Natural killer cell (primary cell): ENCODE data around the gene MAK. TPM values are rescaled to one million over a fixed set of nuclear protein-coding genes. Genes with fewer than 3 reads are reported as not detected.
A peak's percentile ranks its signal among the peaks of the same experiment; 100 is the strongest.

ENCODE experiments used
- ATAC-seq, 3 donors: fragments of 150-1000 bp in 2 of 3; fragments of 200-7000 bp in 1 of 3; cut with Tn5 transposase; 1 replicate in 1 of 3; 2 replicates in 2 of 3; pipeline ENCODE4 v1.10.0; 2021; ENCODE audit warnings: mild to moderate bottlenecking in 2 of 3, moderate library complexity in 2 of 3
- DNase-seq, 2 donors: peaks; one replicate each; pipeline versions ENCODE4 v3.0.0 to v3.0.0-alpha.2; 2013 to 2021; ENCODE audit warnings: mixed read lengths in 1 of 2
- H3K27ac ChIP-seq: one replicate; pipeline ENCODE4 v1.5.1; 2013; ENCODE audit warnings: mild to moderate bottlenecking, low read length
- H3K27me3 ChIP-seq: one replicate; pipeline ENCODE4 v1.6.1; 2013; ENCODE audit warnings: low read length; ENCODE audit not compliant: control insufficient read depth, insufficient read depth
- H3K36me3 ChIP-seq: one replicate; pipeline ENCODE4 v1.6.1; 2013; ENCODE audit warnings: low read length; ENCODE audit not compliant: control insufficient read depth, insufficient read depth
- H3K4me1 ChIP-seq: one replicate; pipeline ENCODE4 v1.6.1; 2013; ENCODE audit warnings: low read length; ENCODE audit not compliant: control insufficient read depth, insufficient read depth
- H3K4me3 ChIP-seq: one replicate; pipeline ENCODE4 v1.5.1; 2013; ENCODE audit warnings: low read length
- H3K9me3 ChIP-seq: one replicate; pipeline ENCODE4 v1.6.1; 2013; ENCODE audit warnings: low read length; ENCODE audit not compliant: control insufficient read depth, insufficient read depth
- H3K27ac Mint-ChIP-seq, 2 donors: one replicate each; pipeline ENCODE4 v1.8.0; 2022; ENCODE audit warnings: mild to moderate bottlenecking in 2 of 2, mixed read lengths in 2 of 2, moderate library complexity in 1 of 2
- H3K27me3 Mint-ChIP-seq, 2 donors: one replicate each; pipeline ENCODE4 v1.8.0; 2022; ENCODE audit warnings: low read depth in 2 of 2, mixed read lengths in 2 of 2
- H3K36me3 Mint-ChIP-seq: one replicate; pipeline ENCODE4 v1.8.0; 2022; ENCODE audit warnings: mixed read lengths
- H3K4me1 Mint-ChIP-seq, 2 donors: one replicate each; pipeline ENCODE4 v1.8.0; 2022; ENCODE audit warnings: mixed read lengths in 2 of 2
- H3K4me3 Mint-ChIP-seq: one replicate; pipeline ENCODE4 v1.8.0; 2022; ENCODE audit warnings: mild to moderate bottlenecking, moderate library complexity, mixed read lengths
- H3K9me3 Mint-ChIP-seq, 2 donors: one replicate each; pipeline ENCODE4 v1.8.0; 2022; ENCODE audit warnings: mixed read lengths in 2 of 2
- WGBS: methylation state at CpG from one replicate; pipeline ENCODE4 v1.1.7; 2013; ENCODE audit warnings: missing lambda C conversion rate; ENCODE audit not compliant: insufficient coverage; 5-methylcytosine and 5-hydroxymethylcytosine counted together
- intact Hi-C: fragments of 100-400 bp; cut with micrococcal nuclease; formaldehyde crosslinking; loops from one replicate; pipeline ENCODE4 v1.14.2; 2022
- total RNA-seq, 4 donors: library from RNA; stranded (reverse); fragments of 120-200 nt in 1 of 4; gene quantifications; one replicate each; pipeline versions ENCODE4 v1.2.3 to v1.2.4, GENCODE V29; 2013 to 2022
- TF ChIP-seq, protein P1 (sequence below): fragments of 200-600 bp; IDR thresholded peaks from one replicate; pipeline ENCODE4 v1.8.0; 2022; ENCODE audit warnings: antibody characterized with exemption

The MAK gene
- total RNA-seq, 3 donors from 2014 or later (not counting 1 experiment from before 2014, with no cell fraction given): 0.41 to 0.66 (median 0.65) TPM

DNA sequence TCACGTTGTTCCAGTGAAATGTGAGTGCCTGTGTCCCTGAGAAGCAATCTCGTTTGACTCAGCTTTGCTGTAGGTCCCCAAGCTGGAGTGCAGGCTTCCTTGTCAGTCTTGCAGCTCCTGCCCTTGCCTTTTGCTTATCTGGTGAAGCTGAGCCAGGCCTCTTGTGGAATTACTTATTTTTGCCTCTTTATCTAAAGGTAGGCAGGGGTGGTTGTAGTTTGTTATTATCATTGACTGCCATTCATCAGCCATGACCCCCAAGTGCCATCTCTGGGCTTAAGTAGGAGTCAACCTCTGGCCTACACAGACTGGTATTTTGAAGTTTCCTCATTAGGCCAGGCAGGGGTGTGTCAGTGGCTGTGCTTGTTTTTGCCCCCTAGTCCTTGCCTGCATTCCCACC, 88.6 kb downstream of the MAK start:
- Histone ChIP-seq H3K4me3 (no peak overlapping the region), H3K4me1 (peaks cover 42% of the 10 kb centered on the region), H3K27ac (no peak overlapping the region), H3K9me3 (no peaks in the 10 kb centered on the region), H3K36me3 (peaks cover 7% of the 10 kb centered on the region), H3K27me3 (no peaks in the 10 kb centered on the region)
- H3K4me1 Mint-ChIP-seq: peaks cover 57 to 59% of the 10 kb centered on the region in 2 donors
- intact Hi-C loops: no loop called here
- TF ChIP-seq, protein P1, sequence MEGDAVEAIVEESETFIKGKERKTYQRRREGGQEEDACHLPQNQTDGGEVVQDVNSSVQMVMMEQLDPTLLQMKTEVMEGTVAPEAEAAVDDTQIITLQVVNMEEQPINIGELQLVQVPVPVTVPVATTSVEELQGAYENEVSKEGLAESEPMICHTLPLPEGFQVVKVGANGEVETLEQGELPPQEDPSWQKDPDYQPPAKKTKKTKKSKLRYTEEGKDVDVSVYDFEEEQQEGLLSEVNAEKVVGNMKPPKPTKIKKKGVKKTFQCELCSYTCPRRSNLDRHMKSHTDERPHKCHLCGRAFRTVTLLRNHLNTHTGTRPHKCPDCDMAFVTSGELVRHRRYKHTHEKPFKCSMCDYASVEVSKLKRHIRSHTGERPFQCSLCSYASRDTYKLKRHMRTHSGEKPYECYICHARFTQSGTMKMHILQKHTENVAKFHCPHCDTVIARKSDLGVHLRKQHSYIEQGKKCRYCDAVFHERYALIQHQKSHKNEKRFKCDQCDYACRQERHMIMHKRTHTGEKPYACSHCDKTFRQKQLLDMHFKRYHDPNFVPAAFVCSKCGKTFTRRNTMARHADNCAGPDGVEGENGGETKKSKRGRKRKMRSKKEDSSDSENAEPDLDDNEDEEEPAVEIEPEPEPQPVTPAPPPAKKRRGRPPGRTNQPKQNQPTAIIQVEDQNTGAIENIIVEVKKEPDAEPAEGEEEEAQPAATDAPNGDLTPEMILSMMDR: no peak
- 91% methylated on average over 2 of the region's 2 CpGs for WGBS
- no peak overlapping the region for H3K27ac Mint-ChIP-seq
- peaks cover 8% of the 10 kb centered on the region for H3K36me3 Mint-ChIP-seq
- ATAC-seq (no peak), DNase-seq (no peak)
- H3K27me3 Mint-ChIP-seq: peaks cover 20 to 25% of the 10 kb centered on the region in 2 donors
- no peaks in the 10 kb centered on the region for H3K9me3 Mint-ChIP-seq
- H3K4me3 Mint-ChIP-seq: no peak overlapping the region

DNA sequence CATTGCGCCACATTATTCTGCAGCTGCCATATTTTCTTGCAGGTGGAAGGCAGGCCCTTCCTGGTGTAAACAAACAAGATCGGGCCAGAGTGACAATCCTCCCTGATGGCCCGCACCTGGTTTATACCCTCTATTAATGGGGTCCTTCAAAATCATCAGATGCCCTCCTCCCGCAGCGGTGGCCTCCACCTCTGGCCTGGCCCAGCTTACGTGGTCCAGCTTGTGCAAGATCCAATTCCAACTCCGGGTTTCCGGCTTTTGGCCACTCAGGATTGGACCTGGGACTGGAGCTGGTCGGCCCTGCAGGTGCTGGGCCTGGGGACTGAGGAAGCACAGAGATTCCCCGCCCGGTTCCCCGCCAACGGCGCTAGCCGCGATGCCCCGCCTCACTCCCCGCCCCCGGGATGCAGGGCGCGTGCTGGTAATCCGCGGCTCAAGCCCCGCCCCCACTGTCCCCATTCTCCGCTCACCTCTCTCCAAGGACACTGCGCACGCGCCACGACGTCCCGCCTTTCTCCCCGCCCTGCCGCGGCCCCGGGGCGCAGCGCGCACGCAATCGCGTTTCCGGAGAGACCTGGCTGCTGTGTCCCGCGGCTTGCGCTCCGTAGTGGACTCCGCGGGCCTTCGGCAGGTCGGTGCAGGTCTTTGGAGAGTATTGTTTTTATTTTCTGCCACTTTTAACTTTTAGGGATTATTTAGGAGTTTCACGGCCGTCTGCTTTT, 90.9 kb downstream of the MAK start, which contains the start of gene TMEM14B:
Gene TMEM14B, plus strand, starts transcription at position 555 of the 722 bp plus-strand sequence. CDS start 1,441 bp downstream, outside the sequence.
- no peaks in the 10 kb centered on the region for H3K9me3 Mint-ChIP-seq
- Histone ChIP-seq H3K9me3 (no peaks in the 10 kb centered on the region), H3K27me3 (no peaks in the 10 kb centered on the region), H3K27ac (peak within 1 kb of the TSS; percentile 69), H3K36me3 (peaks cover 3% of the 10 kb centered on the region), H3K4me3 (peak within 1 kb of the TSS; percentile 85), H3K4me1 (peaks cover 38% of the 10 kb centered on the region)
- peak within 1 kb of the TSS; percentile 87 for H3K4me3 Mint-ChIP-seq
- H3K27ac Mint-ChIP-seq: peak within 1 kb of the TSS; percentile 82 to 93
- DNase-seq (peak; percentile 98 to 100), ATAC-seq (peak; percentile 86 to 97 (median 92))
- H3K4me1 Mint-ChIP-seq: peaks cover 43 to 48% of the 10 kb centered on the region in 2 donors
- intact Hi-C loops: loop anchor here (1.0 to 2.0 kb wide), 2 partner anchors 15 to 53 kb away; partner anchors contain the start of genes C6orf52 and PAK1IP1
- TF ChIP-seq, protein P1: no peak
- H3K27me3 Mint-ChIP-seq: peaks cover 9 to 11% of the 10 kb centered on the region in 2 donors
- no peaks in the 10 kb centered on the region for H3K36me3 Mint-ChIP-seq
- 1% methylated on average over 52 of the region's 52 CpGs for WGBS

DNA sequence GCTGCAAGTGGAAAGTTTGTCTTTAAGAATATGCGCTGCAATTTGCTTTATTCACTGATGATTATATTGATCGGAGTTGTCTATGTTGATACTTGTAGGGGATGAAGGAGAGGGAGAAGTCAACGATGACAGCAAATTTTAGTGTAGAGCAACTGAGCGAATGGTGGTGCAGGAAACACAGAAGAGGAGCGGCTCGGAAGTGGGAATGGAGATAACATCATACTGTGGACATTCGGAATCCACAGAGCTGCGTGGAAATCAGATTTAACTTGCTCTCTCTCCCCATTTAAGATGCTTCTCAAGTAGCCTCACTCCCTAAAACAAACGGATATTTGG, 91.5 kb downstream of the MAK start:
- intact Hi-C loops: loop anchor here (1.0 to 2.0 kb wide), 2 partner anchors 14 to 53 kb away; partner anchors contain the start of genes C6orf52 and PAK1IP1
- no peak for DNase-seq
- no peaks in the 10 kb centered on the region for H3K9me3 Mint-ChIP-seq
- peak overlapping the region; percentile 87 for H3K4me3 Mint-ChIP-seq
- H3K27ac Mint-ChIP-seq: peak overlapping the region; percentile 82 to 93
- Histone ChIP-seq H3K4me3 (peak overlapping the region; percentile 85), H3K4me1 (peaks cover 33% of the 10 kb centered on the region), H3K27me3 (no peaks in the 10 kb centered on the region), H3K27ac (no peak overlapping the region), H3K36me3 (peaks cover 3% of the 10 kb centered on the region), H3K9me3 (no peaks in the 10 kb centered on the region)
- H3K27me3 Mint-ChIP-seq: peaks cover 9 to 11% of the 10 kb centered on the region in 2 donors
- TF ChIP-seq, protein P1: no peak
- H3K4me1 Mint-ChIP-seq: peaks cover 38 to 43% of the 10 kb centered on the region in 2 donors
- H3K36me3 Mint-ChIP-seq: no peaks in the 10 kb centered on the region
- WGBS: 38% methylated on average over 9 of the region's 9 CpGs
- ATAC-seq: no peak
